Stimulated activated CD4-positive, alpha-beta T cell treated with anti-CD3 and anti-CD28 coated beads, Interleukin-4, amount 100 ng/mL, for 48 hours (primary cell): Measurements from ENCODE around the gene SLC25A22.
A peak's percentile ranks its signal among the peaks of the same experiment; 100 is the strongest.

Experiments
- DNase-seq, 2 donors: peaks; one replicate each; pipeline ENCODE4 v3.0.0-alpha.2; 2020; ENCODE audit warnings: low read depth in 2 of 2

Gene SLC25A22

GRCh38 chr11:798093-798713, at the start of gene SLC25A22:
SLC25A22 (minus strand) TSS chr11:798281; CDS start chr11:795006, 3,275 bp downstream.
- peak; percentile 81 to 86 for DNase-seq

GRCh38 chr11:847876-848275, 49.8 kb upstream of the SLC25A22 start:
- DNase-seq = no peak

- no peak for DNase-seq
Observed at GRCh38 chr11:846496-847098, 48.5 kb upstream of the SLC25A22 start.

GRCh38 chr11:845872-846495, 47.9 kb upstream of the SLC25A22 start:
- no peak for DNase-seq

GRCh38 chr11:844693-845644, 46.9 kb upstream of the SLC25A22 start:
- no peak for DNase-seq

- no peak for DNase-seq
Observed at GRCh38 chr11:843818-844692, 46.0 kb upstream of the SLC25A22 start.

GRCh38 chr11:843086-843734, 45.1 kb upstream of the SLC25A22 start:
- no peak for DNase-seq

GRCh38 chr11:842370-843002, 44.4 kb upstream of the SLC25A22 start, which contains the start of the genes POLR2L and TSPAN4:
POLR2L (minus strand) TSS chr11:842529; CDS start chr11:842508, 21 bp downstream.
TSPAN4 (plus strand) TSS chr11:842852; CDS start chr11:850305, 7,453 bp downstream.
- DNase-seq = peak; percentile 84 to 86

- no peak for DNase-seq
Observed at GRCh38 chr11:841981-842369, 43.9 kb upstream of the SLC25A22 start.

GRCh38 chr11:839875-840617, 42.0 kb upstream of the SLC25A22 start:
- DNase-seq = no peak

GRCh38 chr11:839280-839623, 41.2 kb upstream of the SLC25A22 start:
- DNase-seq = no peak

GRCh38 chr11:838441-839279, 40.6 kb upstream of the SLC25A22 start:
- DNase-seq = no peak

- DNase-seq = no peak
Observed at GRCh38 chr11:837990-838307, 39.9 kb upstream of the SLC25A22 start.

GRCh38 chr11:837189-837989, 39.3 kb upstream of the SLC25A22 start:
- no peak for DNase-seq

GRCh38 chr11:836700-837099, 38.6 kb upstream of the SLC25A22 start:
- no peak for DNase-seq

- DNase-seq = no peak
Observed at GRCh38 chr11:836274-836673, 38.2 kb upstream of the SLC25A22 start.
